ENCODE results near the gene ACOXL. TPM values are rescaled to one million over a fixed set of nuclear protein-coding genes. Genes with fewer than 3 reads are reported as not detected.

The ACOXL gene
- total RNA-seq, 1 donor from 2014 or later: 0.58 TPM

- Histone ChIP-seq H3K4me3 (ENCODE audit: low read depth, low read length) (no peak overlapping the region), H3K27me3 (ENCODE audit: control insufficient read depth, insufficient read depth, low read length) (no peaks in the 10 kb centered on the region), H3K36me3 (ENCODE audit: control insufficient read depth, insufficient read depth, low read length) (no peaks in the 10 kb centered on the region)
- no peak for TF ChIP-seq CTCF (IDR thresholded peaks at IDR 0.05; ENCODE audit: insufficient read depth, low read length, poor library complexity, severe bottlenecking)
- no peak for DNase-seq (ENCODE audit: low read depth)
These were observed 410.9 kb downstream of the ACOXL start for GRCh38 chr2:111143107-111143842.

GRCh38 chr2:111143843-111144198 is 411.4 kb downstream of the ACOXL start:
- Histone ChIP-seq H3K27me3 (ENCODE audit: control insufficient read depth, insufficient read depth, low read length) (no peaks in the 10 kb centered on the region), H3K4me3 (ENCODE audit: low read depth, low read length) (no peak overlapping the region), H3K36me3 (ENCODE audit: control insufficient read depth, insufficient read depth, low read length) (no peaks in the 10 kb centered on the region)
- TF ChIP-seq CTCF (IDR thresholded peaks at IDR 0.05; ENCODE audit: insufficient read depth, low read length, poor library complexity, severe bottlenecking): no peak
- DNase-seq (ENCODE audit: low read depth): no peak

GRCh38 chr2:111145103-111145760 is 412.9 kb downstream of the ACOXL start:
- H3K36me3 ChIP-seq (ENCODE audit: control insufficient read depth, insufficient read depth, low read length): no peaks in the 10 kb centered on the region
- DNase-seq (ENCODE audit: low read depth): no peak
- TF ChIP-seq CTCF (IDR thresholded peaks at IDR 0.05; ENCODE audit: insufficient read depth, low read length, poor library complexity, severe bottlenecking): no peak
- no peak overlapping the region for H3K4me3 ChIP-seq (ENCODE audit: low read depth, low read length)
- no peaks in the 10 kb centered on the region for H3K27me3 ChIP-seq (ENCODE audit: control insufficient read depth, insufficient read depth, low read length)

GRCh38 chr2:111145951-111146350 is 413.6 kb downstream of the ACOXL start:
- Histone ChIP-seq H3K27me3 (ENCODE audit: control insufficient read depth, insufficient read depth, low read length) (no peaks in the 10 kb centered on the region), H3K36me3 (ENCODE audit: control insufficient read depth, insufficient read depth, low read length) (no peaks in the 10 kb centered on the region), H3K4me3 (ENCODE audit: low read depth, low read length) (no peak overlapping the region)
- no peak for DNase-seq (ENCODE audit: low read depth)
- TF ChIP-seq CTCF (IDR thresholded peaks at IDR 0.05; ENCODE audit: insufficient read depth, low read length, poor library complexity, severe bottlenecking): no peak

GRCh38 chr2:111148225-111148873 is 416.0 kb downstream of the ACOXL start:
- H3K4me3 ChIP-seq (ENCODE audit: low read depth, low read length): no peak overlapping the region

More at GRCh38 chr2:111148225-111148873, 416.0 kb downstream of the ACOXL start:
- no peaks in the 10 kb centered on the region for H3K36me3 ChIP-seq (ENCODE audit: control insufficient read depth, insufficient read depth, low read length)
- TF ChIP-seq CTCF (IDR thresholded peaks at IDR 0.05; ENCODE audit: insufficient read depth, low read length, poor library complexity, severe bottlenecking): no peak
- no peaks in the 10 kb centered on the region for H3K27me3 ChIP-seq (ENCODE audit: control insufficient read depth, insufficient read depth, low read length)
- no peak for DNase-seq (ENCODE audit: low read depth)

Measured in kidney epithelial cell (primary cell).